Mucosa of descending colon (tissue), 3 donors: ENCODE data around the gene ATAD3B. TPM values are rescaled to one million over a fixed set of nuclear protein-coding genes. Genes with fewer than 3 reads are reported as not detected.

ENCODE experiments used
- ATAC-seq: fragments of 200-7000 bp; cut with Tn5 transposase; one replicate; pipeline ENCODE4 v1.9.1; 2020; ENCODE audit warnings: mild to moderate bottlenecking, moderate library complexity
- DNase-seq, 3 donors: peaks; one replicate each; pipeline ENCODE4 v3.0.0-alpha.2; 2020
- H3K36me3 ChIP-seq: fragments of 200-600 bp; one replicate; pipeline ENCODE4 v1.8.0; 2021; ENCODE audit warnings: low read depth, mild to moderate bottlenecking
- H3K4me1 ChIP-seq: fragments of 200-600 bp; one replicate; pipeline ENCODE4 v1.8.0; 2021; ENCODE audit warnings: low read depth, mild to moderate bottlenecking
- H3K4me3 ChIP-seq: fragments of 200-600 bp; one replicate; pipeline ENCODE4 v1.8.0; 2021; ENCODE audit warnings: mild to moderate bottlenecking
- H3K9me3 ChIP-seq: fragments of 200-600 bp; one replicate; pipeline ENCODE4 v1.8.0; 2021; ENCODE audit warnings: mild to moderate bottlenecking
- intact Hi-C, 2 donors: fragments of 100-400 bp; cut with DNase I in 1 of 2; cut with micrococcal nuclease in 1 of 2; formaldehyde crosslinking; loops; one replicate each; pipeline versions ENCODE4 v1.11.0 to v1.11.1; 2022; cut with DNase I, micrococcal nuclease
- total RNA-seq, 3 donors: library from RNA; stranded (reverse); fragmentation: NEBNext Ultra II Directional in 2 of 3; extraction: Animal tissue kit (Norgen Biotek cat#: 25700) in 2 of 3; gene quantifications; one replicate each; pipeline versions ENCODE4 v1.2.1 to v1.2.4, GENCODE V29; 2021 to 2023
- TF ChIP-seq, protein P1 (sequence below): fragments of 200-600 bp; IDR thresholded peaks from one replicate; pipeline ENCODE4 v1.8.0; 2022; ENCODE audit warnings: antibody characterized with exemption, mild to moderate bottlenecking
- donor health status: DM: no; HTN: no; CAD: no; lungs with moderate emphysema.
- donor health status: DM: no; HTN: no; CAD: no.
- donor health status: DM: no; HTN: yes; CAD: no.

The ATAD3B gene
- total RNA-seq, 3 donors from 2014 or later = 22.8 to 30.9 (median 25.4) TPM

DNA sequence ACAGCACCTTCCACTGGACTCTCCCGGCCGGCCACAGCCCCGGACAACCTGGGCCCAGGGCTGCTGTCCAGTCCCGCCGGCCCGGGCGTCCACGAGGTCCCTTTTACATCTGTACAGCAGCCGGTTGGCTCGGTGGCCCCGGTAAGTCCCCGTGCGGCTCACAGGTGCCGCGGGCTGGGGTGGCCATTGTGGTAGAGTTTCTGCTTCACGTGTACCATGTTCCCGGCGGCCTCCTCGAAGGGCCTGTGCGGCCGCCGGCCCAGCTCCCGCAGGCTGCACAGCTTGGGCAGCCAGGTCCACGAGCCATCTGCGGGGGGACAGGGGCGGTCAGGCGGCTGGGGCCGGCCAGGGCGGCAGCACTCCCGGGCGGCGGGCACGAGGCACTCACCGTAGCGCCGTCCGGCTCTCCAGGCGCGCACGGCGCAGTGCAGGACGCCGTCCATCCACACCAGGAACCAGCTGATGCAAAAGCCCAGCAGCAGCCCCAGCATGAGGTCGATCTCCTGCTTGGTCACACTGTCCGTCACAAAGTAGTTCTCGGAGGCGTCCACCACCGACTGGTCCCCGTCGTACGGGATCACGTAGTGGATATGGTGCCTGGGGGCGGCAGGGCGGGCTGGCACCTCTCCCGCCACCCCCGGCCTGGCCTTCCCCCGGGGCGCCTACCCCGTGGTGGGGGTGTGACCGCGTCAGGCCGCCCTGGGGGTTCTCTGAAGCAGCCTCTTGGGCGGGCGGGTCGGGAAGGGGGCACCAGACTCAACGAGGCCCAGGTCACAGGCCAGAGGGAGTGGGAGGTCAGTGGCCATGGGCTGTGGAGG, 63.8 kb downstream of the ATAD3B start:
- TF ChIP-seq, protein P1, sequence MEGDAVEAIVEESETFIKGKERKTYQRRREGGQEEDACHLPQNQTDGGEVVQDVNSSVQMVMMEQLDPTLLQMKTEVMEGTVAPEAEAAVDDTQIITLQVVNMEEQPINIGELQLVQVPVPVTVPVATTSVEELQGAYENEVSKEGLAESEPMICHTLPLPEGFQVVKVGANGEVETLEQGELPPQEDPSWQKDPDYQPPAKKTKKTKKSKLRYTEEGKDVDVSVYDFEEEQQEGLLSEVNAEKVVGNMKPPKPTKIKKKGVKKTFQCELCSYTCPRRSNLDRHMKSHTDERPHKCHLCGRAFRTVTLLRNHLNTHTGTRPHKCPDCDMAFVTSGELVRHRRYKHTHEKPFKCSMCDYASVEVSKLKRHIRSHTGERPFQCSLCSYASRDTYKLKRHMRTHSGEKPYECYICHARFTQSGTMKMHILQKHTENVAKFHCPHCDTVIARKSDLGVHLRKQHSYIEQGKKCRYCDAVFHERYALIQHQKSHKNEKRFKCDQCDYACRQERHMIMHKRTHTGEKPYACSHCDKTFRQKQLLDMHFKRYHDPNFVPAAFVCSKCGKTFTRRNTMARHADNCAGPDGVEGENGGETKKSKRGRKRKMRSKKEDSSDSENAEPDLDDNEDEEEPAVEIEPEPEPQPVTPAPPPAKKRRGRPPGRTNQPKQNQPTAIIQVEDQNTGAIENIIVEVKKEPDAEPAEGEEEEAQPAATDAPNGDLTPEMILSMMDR = no peak
- peaks cover 3% of the 10 kb centered on the region for H3K4me1 ChIP-seq
- H3K36me3 ChIP-seq = no peaks in the 10 kb centered on the region
- ATAC-seq = no peak
- no peak overlapping the region for H3K4me3 ChIP-seq
- no peak for DNase-seq
- H3K9me3 ChIP-seq = peaks cover 13% of the 10 kb centered on the region
- intact Hi-C loops = no loop called here

DNA sequence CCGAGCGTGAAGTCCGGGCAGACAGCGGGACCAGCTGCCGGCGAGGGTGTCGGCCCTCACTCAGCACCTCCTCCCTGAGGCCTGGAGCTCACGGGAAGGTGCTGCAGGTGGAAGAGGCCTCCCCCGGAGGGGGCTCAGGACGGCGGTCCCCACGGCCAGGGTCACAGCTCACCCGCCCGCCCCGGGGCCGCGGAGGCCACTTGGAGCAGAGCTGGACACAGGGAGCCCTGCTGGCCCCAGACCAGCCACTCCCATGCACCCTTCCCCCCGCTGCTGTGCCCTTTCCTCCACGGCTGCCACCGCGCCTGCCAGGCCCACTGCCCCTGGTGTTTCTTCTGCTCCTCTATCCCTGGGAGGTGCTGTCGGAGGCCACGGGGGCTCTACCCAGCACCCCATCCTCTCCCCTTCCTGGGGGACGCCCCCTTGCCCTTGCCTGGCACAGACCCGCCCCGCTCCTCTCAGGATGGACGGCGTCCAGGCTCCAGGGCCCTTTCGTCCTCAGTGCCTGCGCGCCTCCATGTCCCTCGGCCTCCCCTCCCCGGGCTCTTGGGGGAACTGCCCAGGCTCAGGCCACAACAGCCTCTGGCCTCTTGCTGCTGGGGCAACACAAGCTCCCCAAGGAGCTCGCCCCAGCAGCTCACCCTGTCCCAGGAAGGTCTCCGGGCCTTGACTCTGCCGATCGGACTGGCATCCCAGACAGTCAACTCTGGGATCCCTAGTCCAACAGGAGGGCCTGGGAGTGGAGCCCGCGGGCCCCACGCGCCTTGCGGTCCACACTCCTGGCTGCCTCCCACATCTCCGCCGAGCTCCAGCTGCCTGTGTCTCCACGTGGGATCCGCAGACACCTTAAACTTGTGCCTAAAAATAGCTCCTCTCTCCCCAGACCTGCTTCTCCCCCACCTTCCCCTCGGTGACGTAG, 64.7 kb downstream of the ATAD3B start:
- intact Hi-C loops = no loop called here
- DNase-seq (no peak), ATAC-seq (no peak)
- Histone ChIP-seq H3K36me3 (no peaks in the 10 kb centered on the region), H3K9me3 (peaks cover 8% of the 10 kb centered on the region), H3K4me3 (no peak overlapping the region), H3K4me1 (peaks cover 10% of the 10 kb centered on the region)
- TF ChIP-seq, protein P1 = no peak

DNA sequence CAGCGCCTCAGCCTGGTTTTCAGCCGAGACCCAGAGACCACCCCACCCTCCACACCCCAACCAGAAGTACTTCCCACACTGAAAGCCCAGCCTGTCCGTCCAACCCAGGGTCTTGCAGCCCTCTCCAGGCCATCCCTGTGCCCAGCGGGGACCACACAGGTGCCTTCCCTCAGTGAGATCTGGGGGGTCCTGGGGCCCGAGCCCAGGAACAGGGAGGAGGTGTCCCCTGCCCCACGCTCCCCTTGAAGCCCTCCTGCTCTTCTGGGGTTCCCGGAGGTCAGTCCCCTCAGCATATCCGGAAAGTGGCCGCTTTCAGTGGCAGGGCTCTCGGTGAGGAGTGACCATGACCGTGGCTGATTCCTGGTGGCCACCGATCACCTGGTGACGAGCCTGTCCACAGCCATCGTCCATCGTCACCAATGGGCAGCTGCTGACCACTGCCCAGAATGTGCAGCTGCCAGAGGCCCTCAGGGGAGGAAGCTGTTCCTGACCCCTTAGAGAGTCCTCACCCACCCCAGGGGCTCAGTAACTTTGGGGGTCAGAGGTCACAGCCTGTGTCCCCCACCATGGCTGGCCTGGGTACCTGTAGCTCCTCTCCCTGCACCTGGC, 65.5 kb downstream of the ATAD3B start:
- ATAC-seq (no peak), DNase-seq (peak in 1 of 3 donors; percentile 34)
- intact Hi-C loops = no loop called here
- Histone ChIP-seq H3K9me3 (peaks cover under 1% of the 10 kb centered on the region), H3K4me1 (peaks cover 10% of the 10 kb centered on the region), H3K36me3 (no peaks in the 10 kb centered on the region), H3K4me3 (no peak overlapping the region)
- TF ChIP-seq, protein P1 = no peak

DNA sequence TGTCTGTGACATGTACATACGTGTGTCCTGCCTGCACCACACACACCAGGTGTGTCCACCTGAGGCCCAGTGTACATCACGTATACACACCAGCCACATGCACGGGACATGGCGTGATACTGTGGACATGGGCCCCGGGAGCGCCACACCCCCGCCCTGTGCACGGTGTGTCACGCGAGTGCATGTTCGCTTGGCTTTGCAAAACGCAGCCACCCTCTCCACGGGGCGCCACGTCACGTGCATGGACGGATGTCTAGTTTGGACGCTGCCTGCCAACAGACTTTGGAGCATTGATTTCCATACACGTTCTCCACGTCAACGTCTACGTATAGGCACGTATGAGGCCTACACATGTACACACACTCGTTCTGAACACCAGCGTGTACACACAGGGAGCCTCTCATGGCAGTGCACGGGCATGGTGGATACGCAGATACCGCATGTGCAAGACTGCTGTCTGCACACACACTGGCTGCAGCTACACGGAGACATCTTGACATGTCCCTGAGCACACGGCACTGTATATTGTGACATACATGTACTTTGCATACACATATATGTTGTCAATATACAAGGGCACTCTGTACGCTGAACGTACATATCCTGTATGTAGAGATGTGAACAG, 66.2 kb downstream of the ATAD3B start:
- ATAC-seq (no peak), DNase-seq (peak in 1 of 3 donors; percentile 49)
- intact Hi-C loops = no loop called here

More for the DNA sequence above, 66.2 kb downstream of the ATAD3B start:
- Histone ChIP-seq H3K36me3 (no peaks in the 10 kb centered on the region), H3K9me3 (no peaks in the 10 kb centered on the region), H3K4me1 (peaks cover 10% of the 10 kb centered on the region), H3K4me3 (no peak overlapping the region)
- TF ChIP-seq, protein P1 = no peak
